NCI-H2081 treated with DMSO at 0.1 percent for 48 hours (cell line): Measurements from ENCODE around the gene MCHR2.

Source experiments
- DNase-seq: peaks from one replicate; lab custom pipeline; 2025; lab: John Stamatoyannopoulos, UW

The MCHR2 gene

DNA sequence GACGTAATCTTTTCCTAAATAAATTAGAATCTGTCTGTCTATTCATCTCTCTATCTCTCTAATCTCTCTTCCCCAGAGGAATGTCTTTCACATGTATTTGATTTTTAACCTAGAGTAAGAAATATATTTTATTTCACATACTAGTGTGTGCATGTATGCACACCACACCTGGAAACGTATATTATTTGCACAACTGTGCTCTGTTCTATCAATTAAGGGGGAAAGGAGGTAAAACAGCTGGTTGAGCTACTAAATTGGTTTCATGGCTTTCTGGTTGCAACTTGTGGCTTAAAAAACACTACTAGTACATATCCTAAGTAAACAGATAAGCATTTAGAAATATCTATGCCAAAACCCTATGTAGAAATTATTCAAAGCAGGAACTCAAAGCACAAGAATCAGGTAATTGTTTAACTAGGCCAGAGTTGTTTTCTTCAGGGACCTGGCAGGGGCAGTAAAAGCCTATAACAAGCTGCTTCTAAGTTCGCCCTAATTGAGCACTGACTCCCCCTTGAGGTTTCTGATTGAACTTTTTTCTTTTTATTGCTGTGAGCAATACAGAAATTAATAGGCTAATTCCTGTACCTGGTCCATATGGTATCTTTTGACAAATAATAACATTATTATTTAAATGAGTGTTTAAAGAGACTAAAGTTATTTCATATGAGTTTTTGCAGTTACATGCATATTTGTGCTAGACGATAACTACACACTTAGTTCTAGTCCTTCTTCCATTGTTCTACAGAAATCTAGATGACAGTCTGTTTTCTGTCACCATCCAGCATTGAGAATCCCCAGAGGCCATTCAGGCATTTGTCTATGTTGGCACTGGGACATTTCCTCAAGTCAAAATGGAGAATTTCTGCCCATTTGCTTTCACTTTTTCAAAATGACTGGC lies 88.6 kb downstream of the MCHR2 start:
- DNase-seq: no peak

DNA sequence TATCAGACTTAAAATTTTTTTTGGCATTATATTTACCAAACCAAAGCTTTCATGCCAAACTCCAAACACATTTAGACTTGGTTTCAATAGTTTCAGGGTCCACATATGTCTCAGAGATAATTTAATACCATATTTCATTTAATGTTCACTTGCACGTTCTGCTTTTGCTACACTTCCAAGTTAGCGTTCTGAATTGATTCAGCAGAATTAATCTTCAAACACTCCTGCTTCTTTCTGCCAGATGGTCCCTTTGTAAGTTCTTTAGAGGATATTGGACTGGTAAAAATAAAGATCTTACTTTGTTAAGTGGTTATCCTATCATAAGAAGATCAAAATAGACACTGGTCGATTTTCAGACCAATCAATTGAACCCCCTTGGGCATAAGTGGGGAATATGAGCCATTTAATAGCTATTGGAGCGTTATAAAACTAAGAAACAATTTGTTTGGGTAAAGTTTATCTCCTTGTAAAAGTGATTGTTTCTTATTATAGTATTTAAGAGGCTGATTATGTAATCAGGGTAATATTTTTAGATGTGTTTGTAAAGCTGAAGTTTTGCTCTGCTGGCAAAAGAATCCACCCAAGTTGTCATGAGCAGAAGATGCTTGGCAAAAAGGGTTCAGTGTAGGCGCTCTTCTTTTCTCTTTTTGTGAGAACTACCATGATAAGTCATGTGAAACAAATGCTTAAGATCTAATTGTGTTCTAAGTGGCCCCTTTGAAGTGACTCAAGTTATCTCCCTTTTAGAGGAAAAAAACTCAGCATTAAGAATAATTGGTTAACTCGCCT lies 92.2 kb downstream of the MCHR2 start:
- DNase-seq: no peak

DNA sequence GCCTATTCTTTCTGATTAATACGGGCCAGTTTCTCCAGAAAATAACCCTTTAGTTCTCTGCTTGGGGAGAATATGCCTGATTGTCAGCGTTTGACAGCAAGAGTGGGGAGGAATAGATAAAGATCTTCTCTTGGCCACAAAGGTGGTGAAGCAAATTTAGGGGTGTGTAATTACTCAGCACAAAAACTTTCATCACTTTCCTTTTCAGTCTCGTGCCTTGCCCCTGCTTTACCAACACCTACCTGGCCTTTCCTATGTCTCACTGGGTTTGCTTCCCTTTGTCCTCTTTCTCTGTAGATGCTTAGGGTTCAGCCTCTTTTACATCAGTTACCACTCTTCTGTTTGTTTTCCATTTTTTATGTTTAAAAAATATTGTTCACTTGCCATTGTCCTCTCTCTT lies 99.2 kb downstream of the MCHR2 start:
- DNase-seq: no peak

DNA sequence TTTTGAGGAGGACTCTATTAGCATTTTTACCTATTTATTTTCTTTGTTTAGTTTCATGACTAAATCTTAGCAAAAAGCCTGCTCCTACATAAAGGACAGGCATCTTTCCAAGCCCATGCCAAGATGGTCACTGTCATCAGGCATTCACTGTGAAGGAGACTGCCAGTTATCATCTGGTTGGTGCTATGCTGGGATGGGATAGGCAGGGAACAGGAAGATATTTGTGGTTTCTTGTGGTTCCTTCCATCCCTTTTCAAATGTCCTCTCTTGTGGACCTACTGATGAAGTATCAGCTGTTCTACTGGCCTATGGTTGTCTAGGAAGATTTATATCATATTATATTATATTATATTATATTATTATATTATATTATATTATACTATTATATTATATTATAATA lies 107.0 kb downstream of the MCHR2 start:
- DNase-seq: no peak

GRCh38 chr6:99885051-99885450 lies 109.0 kb downstream of the MCHR2 start:
- no peak for DNase-seq

GRCh38 chr6:99882128-99882702 lies 111.8 kb downstream of the MCHR2 start:
- no peak for DNase-seq

- DNase-seq: no peak
Observed at GRCh38 chr6:99879431-99879830, 114.6 kb downstream of the MCHR2 start.

DNA sequence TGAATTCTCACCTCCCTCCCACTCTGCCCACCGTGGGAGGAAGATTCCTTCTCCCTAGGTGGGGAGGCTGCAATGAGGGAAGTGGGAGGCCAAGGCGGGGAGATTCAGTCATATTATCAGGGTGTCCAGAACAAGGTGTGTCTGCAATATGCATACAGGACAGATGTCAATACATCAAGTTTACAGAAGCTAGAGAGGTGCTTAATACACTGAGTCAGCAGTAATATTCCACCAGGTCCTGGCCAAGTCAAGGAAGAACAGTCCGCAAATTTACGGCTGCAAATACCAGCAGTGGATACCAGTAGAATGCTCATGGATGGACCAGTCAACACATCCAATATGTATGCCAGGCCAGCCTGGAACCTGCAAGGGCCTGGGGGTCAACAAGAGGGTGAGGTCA lies 119.0 kb downstream of the MCHR2 start:
- DNase-seq: no peak

DNA sequence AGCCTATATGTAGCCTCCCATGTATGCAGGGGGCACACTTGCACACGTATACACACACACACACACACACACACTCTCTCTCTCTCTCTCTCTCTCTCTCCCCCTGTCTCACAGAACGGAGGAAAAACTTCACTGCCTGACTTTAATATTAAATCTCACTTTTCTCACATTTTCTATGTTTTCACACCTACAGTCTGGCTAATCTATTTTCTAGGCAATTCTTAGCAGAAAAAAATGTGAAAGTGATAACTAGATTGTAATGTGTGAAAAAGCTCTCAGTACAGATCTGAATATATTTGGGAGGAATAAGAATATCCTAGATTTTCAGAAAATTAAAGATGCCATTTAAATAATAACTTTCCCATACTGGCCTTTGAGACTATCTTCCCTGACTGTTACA lies 120.9 kb downstream of the MCHR2 start:
- DNase-seq: no peak

- DNase-seq: no peak
Observed at GRCh38 chr6:99871641-99872040, 122.4 kb downstream of the MCHR2 start.
